ENCODE measurements around the gene SLC12A7.

- TF ChIP-seq POLR2A (IDR thresholded peaks at IDR 0.05; ENCODE audit: low read depth, low read length): no peak
- no peak for TF ChIP-seq POLR2AphosphoS5 (IDR thresholded peaks at IDR 0.05; ENCODE audit: low read depth, low read length)
Measured at GRCh38 chr5:1045960-1046560, 65.8 kb downstream of the SLC12A7 start.
